ENCODE data around the gene PLK3.
A peak's percentile ranks its signal among the peaks of the same experiment; 100 is the strongest.

- TF ChIP-seq, protein P1, sequence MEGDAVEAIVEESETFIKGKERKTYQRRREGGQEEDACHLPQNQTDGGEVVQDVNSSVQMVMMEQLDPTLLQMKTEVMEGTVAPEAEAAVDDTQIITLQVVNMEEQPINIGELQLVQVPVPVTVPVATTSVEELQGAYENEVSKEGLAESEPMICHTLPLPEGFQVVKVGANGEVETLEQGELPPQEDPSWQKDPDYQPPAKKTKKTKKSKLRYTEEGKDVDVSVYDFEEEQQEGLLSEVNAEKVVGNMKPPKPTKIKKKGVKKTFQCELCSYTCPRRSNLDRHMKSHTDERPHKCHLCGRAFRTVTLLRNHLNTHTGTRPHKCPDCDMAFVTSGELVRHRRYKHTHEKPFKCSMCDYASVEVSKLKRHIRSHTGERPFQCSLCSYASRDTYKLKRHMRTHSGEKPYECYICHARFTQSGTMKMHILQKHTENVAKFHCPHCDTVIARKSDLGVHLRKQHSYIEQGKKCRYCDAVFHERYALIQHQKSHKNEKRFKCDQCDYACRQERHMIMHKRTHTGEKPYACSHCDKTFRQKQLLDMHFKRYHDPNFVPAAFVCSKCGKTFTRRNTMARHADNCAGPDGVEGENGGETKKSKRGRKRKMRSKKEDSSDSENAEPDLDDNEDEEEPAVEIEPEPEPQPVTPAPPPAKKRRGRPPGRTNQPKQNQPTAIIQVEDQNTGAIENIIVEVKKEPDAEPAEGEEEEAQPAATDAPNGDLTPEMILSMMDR (IDR thresholded peaks at IDR 0.05; ENCODE audit: poor library complexity), result peak; percentile 89
- TF ChIP-seq EZH2 (IDR thresholded peaks at IDR 0.05; ENCODE audit: borderline replicate concordance), result no peak
Measured at GRCh38 chr1:44799770-44800584, at the start of gene PLK3.

Measured in hepatocyte (in vitro differentiated cells).